ENCODE data around the gene NAIF1.
A peak's percentile ranks its signal among the peaks of the same experiment; 100 is the strongest.

NAIF1 gene

GRCh38 chr9:128067645-128068385, 695 bp upstream of the NAIF1 start, which contains the start of gene SLC25A25:
TSS of gene SLC25A25 (plus strand) at chr9:128068232. CDS start at chr9:128068320, 88 bp downstream.
- DNase-seq = peak; percentile 98 to 99 (median 99)
- POLR2A ChIA-PET = interaction anchor here (1.0 to 1.4 kb wide), 2 partner anchors 11 to 26 kb away, joined by 3 to 4 read pairs; no protein-coding TSS in a partner anchor
- Histone ChIP-seq H3K9me3 (ENCODE audit: control extremely low read depth in 1 of 5, control insufficient read depth in 4 of 5, insufficient read depth in 2 of 5, low read depth in 1 of 5, low read length in 4 of 5) (no peaks in the 10 kb centered on the region), H3K27me3 (replicated peaks in 2 of 5; ENCODE audit: control insufficient read depth in 4 of 5, insufficient read depth in 5 of 5, low read length in 4 of 5) (no peaks in the 10 kb centered on the region), H3K27ac (ENCODE audit: insufficient read depth in 1 of 2, low read depth in 1 of 2, low read length in 2 of 2, poor library complexity in 1 of 2, severe bottlenecking in 2 of 2) (peak within 1 kb of the TSS; percentile 92 to 97), H3K36me3 (ENCODE audit: control insufficient read depth in 4 of 4, insufficient read depth in 4 of 4, low read length in 3 of 4) (peaks cover 4 to 9% (median 7%) of the 10 kb centered on the region in 4 experiments), H3K4me3 (ENCODE audit: control insufficient read depth in 1 of 7, extremely low read depth in 1 of 7, insufficient read depth in 4 of 7, low read depth in 2 of 7, low read length in 6 of 7) (peak within 1 kb of the TSS; percentile 61 to 100 (median 97)), H3K4me1 (ENCODE audit: control extremely low read depth in 1 of 4, control insufficient read depth in 4 of 4, insufficient read depth in 4 of 4, low read length in 3 of 4) (peaks cover 20 to 64% (median 53%) of the 10 kb centered on the region in 4 experiments)
- CTCF ChIA-PET = interaction anchor here (0.9 to 2.1 kb wide), 3 partner anchors 15 to 33 kb away, joined by 3 to 8 read pairs (median 3); no protein-coding TSS in a partner anchor
- 0% methylated on average over 66 of the region's 67 CpGs for WGBS (ENCODE audit: insufficient coverage)

GRCh38 chr9:128065907-128066712, 1.0 kb downstream of the NAIF1 start:
- ChIA-PET CTCF (interaction anchor here (0.9 to 2.1 kb wide), 4 partner anchors 22 to 49 kb away, joined by 3 to 8 read pairs (median 3); no protein-coding TSS in a partner anchor), POLR2A (interaction anchor here (0.8 kb wide), 1 partner anchor 11 kb away, joined by 3 read pairs; no protein-coding TSS in a partner anchor)
- Histone ChIP-seq H3K27ac (ENCODE audit: insufficient read depth in 1 of 2, low read depth in 1 of 2, low read length in 2 of 2, poor library complexity in 1 of 2, severe bottlenecking in 2 of 2) (peak overlapping the region in 1 of 2 experiments; percentile 97), H3K36me3 (ENCODE audit: control insufficient read depth in 4 of 4, insufficient read depth in 4 of 4, low read length in 3 of 4) (peaks cover 4 to 15% (median 8%) of the 10 kb centered on the region in 4 experiments), H3K27me3 (replicated peaks in 2 of 5; ENCODE audit: control insufficient read depth in 4 of 5, insufficient read depth in 5 of 5, low read length in 4 of 5) (no peaks in the 10 kb centered on the region), H3K4me3 (ENCODE audit: control insufficient read depth in 1 of 7, extremely low read depth in 1 of 7, insufficient read depth in 4 of 7, low read depth in 2 of 7, low read length in 6 of 7) (peak overlapping the region in 5 of 7 experiments; percentile 48 to 99 (median 90)), H3K4me1 (ENCODE audit: control extremely low read depth in 1 of 4, control insufficient read depth in 4 of 4, insufficient read depth in 4 of 4, low read length in 3 of 4) (peaks cover 6 to 63% (median 51%) of the 10 kb centered on the region in 4 experiments), H3K9me3 (ENCODE audit: control extremely low read depth in 1 of 5, control insufficient read depth in 4 of 5, insufficient read depth in 2 of 5, low read depth in 1 of 5, low read length in 4 of 5) (no peaks in the 10 kb centered on the region)
- DNase-seq = no peak
- WGBS (ENCODE audit: insufficient coverage) = 97% methylated on average over 17 of the region's 18 CpGs

GRCh38 chr9:128062846-128063831, 4.0 kb downstream of the NAIF1 start:
- POLR2A ChIA-PET = interaction anchor here (0.5 kb wide), 1 partner anchor 8 kb away, joined by 4 read pairs; no protein-coding TSS in a partner anchor

GRCh38 chr9:128062279-128062678, 4.8 kb downstream of the NAIF1 start:
- no peak overlapping the region for H3K4me3 ChIP-seq (ENCODE audit: control insufficient read depth in 1 of 7, extremely low read depth in 1 of 7, insufficient read depth in 4 of 7, low read depth in 2 of 7, low read length in 6 of 7)
- H3K27me3 ChIP-seq (replicated peaks in 2 of 5; ENCODE audit: control insufficient read depth in 4 of 5, insufficient read depth in 5 of 5, low read length in 4 of 5) = no peaks in the 10 kb centered on the region
- peaks cover 4 to 15% (median 8%) of the 10 kb centered on the region in 4 experiments for H3K36me3 ChIP-seq (ENCODE audit: control insufficient read depth in 4 of 4, insufficient read depth in 4 of 4, low read length in 3 of 4)
- ChIA-PET CTCF (interaction anchor here (0.7 to 1.5 kb wide), 6 partner anchors 10 to 496 kb away, joined by 3 to 4 read pairs (median 3); no protein-coding TSS in a partner anchor), POLR2A (no interaction called here)
- no peak for DNase-seq
- H3K4me1 ChIP-seq (ENCODE audit: control extremely low read depth in 1 of 4, control insufficient read depth in 4 of 4, insufficient read depth in 4 of 4, low read length in 3 of 4) = peaks cover 5 to 45% (median 39%) of the 10 kb centered on the region in 4 experiments
- no peaks in the 10 kb centered on the region for H3K9me3 ChIP-seq (ENCODE audit: control extremely low read depth in 1 of 5, control insufficient read depth in 4 of 5, insufficient read depth in 2 of 5, low read depth in 1 of 5, low read length in 4 of 5)
- H3K27ac ChIP-seq (ENCODE audit: insufficient read depth in 1 of 2, low read depth in 1 of 2, low read length in 2 of 2, poor library complexity in 1 of 2, severe bottlenecking in 2 of 2) = no peak overlapping the region
- 83% methylated on average over 6 of the region's 6 CpGs for WGBS (ENCODE audit: insufficient coverage)

More at GRCh38 chr9:128062846-128063831, 4.0 kb downstream of the NAIF1 start:
- WGBS (ENCODE audit: insufficient coverage) = 97% methylated on average over 28 of the region's 28 CpGs
- no peaks in the 10 kb centered on the region for H3K27me3 ChIP-seq (replicated peaks in 2 of 5; ENCODE audit: control insufficient read depth in 4 of 5, insufficient read depth in 5 of 5, low read length in 4 of 5)
- peaks cover 5 to 48% (median 41%) of the 10 kb centered on the region in 4 experiments for H3K4me1 ChIP-seq (ENCODE audit: control extremely low read depth in 1 of 4, control insufficient read depth in 4 of 4, insufficient read depth in 4 of 4, low read length in 3 of 4)
- H3K9me3 ChIP-seq (ENCODE audit: control extremely low read depth in 1 of 5, control insufficient read depth in 4 of 5, insufficient read depth in 2 of 5, low read depth in 1 of 5, low read length in 4 of 5) = no peaks in the 10 kb centered on the region
- CTCF ChIA-PET = interaction anchor here (1.1 to 1.5 kb wide), 3 partner anchors 9 to 36 kb away, joined by 3 to 4 read pairs (median 3); no protein-coding TSS in a partner anchor
- no peak for DNase-seq
- H3K36me3 ChIP-seq (ENCODE audit: control insufficient read depth in 4 of 4, insufficient read depth in 4 of 4, low read length in 3 of 4) = peaks cover 4 to 15% (median 8%) of the 10 kb centered on the region in 4 experiments
- H3K4me3 ChIP-seq (ENCODE audit: control insufficient read depth in 1 of 7, extremely low read depth in 1 of 7, insufficient read depth in 4 of 7, low read depth in 2 of 7, low read length in 6 of 7) = no peak overlapping the region
- H3K27ac ChIP-seq (ENCODE audit: insufficient read depth in 1 of 2, low read depth in 1 of 2, low read length in 2 of 2, poor library complexity in 1 of 2, severe bottlenecking in 2 of 2) = no peak overlapping the region

GRCh38 chr9:128061275-128061960, 5.7 kb downstream of the NAIF1 start:
- WGBS (ENCODE audit: insufficient coverage) = 9% methylated on average over 12 of the region's 13 CpGs
- peak overlapping the region in 4 of 7 experiments; percentile 22 to 28 (median 25) for H3K4me3 ChIP-seq (ENCODE audit: control insufficient read depth in 1 of 7, extremely low read depth in 1 of 7, insufficient read depth in 4 of 7, low read depth in 2 of 7, low read length in 6 of 7)
- H3K27me3 ChIP-seq (replicated peaks in 2 of 5; ENCODE audit: control insufficient read depth in 4 of 5, insufficient read depth in 5 of 5, low read length in 4 of 5) = no peaks in the 10 kb centered on the region
- DNase-seq = peak; percentile 52 to 84 (median 81)
- peaks cover 5 to 38% (median 32%) of the 10 kb centered on the region in 4 experiments for H3K4me1 ChIP-seq (ENCODE audit: control extremely low read depth in 1 of 4, control insufficient read depth in 4 of 4, insufficient read depth in 4 of 4, low read length in 3 of 4)
- CTCF ChIA-PET = interaction anchor here (0.6 to 1.5 kb wide), 7 partner anchors 11 to 496 kb away, joined by 3 to 5 read pairs (median 3); no protein-coding TSS in a partner anchor
- H3K27ac ChIP-seq (ENCODE audit: insufficient read depth in 1 of 2, low read depth in 1 of 2, low read length in 2 of 2, poor library complexity in 1 of 2, severe bottlenecking in 2 of 2) = no peak overlapping the region
- POLR2A ChIA-PET = interaction anchor here (1.0 kb wide), 1 partner anchor 283 kb away, joined by 3 read pairs; the partner anchor contains the start of gene SH2D3C
- H3K9me3 ChIP-seq (ENCODE audit: control extremely low read depth in 1 of 5, control insufficient read depth in 4 of 5, insufficient read depth in 2 of 5, low read depth in 1 of 5, low read length in 4 of 5) = no peaks in the 10 kb centered on the region
- peaks cover 4 to 15% (median 8%) of the 10 kb centered on the region in 4 experiments for H3K36me3 ChIP-seq (ENCODE audit: control insufficient read depth in 4 of 4, insufficient read depth in 4 of 4, low read length in 3 of 4)
